PC-3 (cell line): Measurements from ENCODE around the gene TIE1.

Experiments
- EZH2 ChIP-seq: fragments of 300-600 bp; sonication (generic); IDR thresholded peaks from one replicate; pipeline ENCODE4 v1.6.1; 2017; ENCODE audit warnings: antibody characterized with exemption, mild to moderate bottlenecking, low read length; ENCODE audit not compliant: unreplicated experiment
- EZH2phosphoT487 ChIP-seq: fragments of 300-600 bp; sonication (generic); IDR thresholded peaks from 2 replicates; pipeline ENCODE4 v1.6.1; 2018; ENCODE audit warnings: mild to moderate bottlenecking, antibody characterized with exemption, low read length, borderline replicate concordance
- TF ChIP-seq, protein P1 (sequence below): fragments of 300-600 bp; sonication (generic); conservative IDR thresholded peaks from 2 replicates; pipeline ENCODE4 v1.5.1; 2017; ENCODE audit warnings: antibody characterized with exemption, low read depth, mild to moderate bottlenecking, low read length

DNA sequence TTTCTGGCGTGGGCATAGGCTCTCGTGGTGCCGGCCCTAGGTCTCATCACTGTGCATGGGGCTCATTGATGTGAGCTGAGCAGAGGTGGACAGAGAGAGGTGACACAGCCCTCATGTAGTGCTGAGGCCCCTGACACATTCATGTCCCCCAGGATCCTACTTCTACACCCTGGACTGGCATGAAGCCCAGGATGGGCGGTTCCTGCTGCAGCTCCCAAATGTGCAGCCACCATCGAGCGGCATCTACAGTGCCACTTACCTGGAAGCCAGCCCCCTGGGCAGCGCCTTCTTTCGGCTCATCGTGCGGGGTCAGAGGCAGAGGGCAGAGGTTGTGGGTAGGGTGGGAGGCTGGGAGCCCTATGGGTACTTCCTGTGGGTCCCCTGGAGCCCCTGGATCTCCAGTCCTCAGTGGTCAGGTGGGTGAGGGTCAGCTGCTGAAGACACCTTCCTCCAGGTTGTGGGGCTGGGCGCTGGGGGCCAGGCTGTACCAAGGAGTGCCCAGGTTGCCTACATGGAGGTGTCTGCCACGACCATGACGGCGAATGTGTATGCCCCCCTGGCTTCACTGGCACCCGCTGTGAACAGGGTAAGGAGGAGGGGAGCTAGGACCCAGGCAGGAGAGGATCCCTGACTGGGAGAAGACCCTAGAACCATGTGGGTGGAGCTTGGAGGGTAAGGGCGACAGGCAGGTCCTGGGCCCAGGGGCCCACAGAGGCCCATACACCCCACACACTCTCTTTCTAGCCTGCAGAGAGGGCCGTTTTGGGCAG lies 6.1 kb downstream of the TIE1 start:
- TF ChIP-seq, protein P1, sequence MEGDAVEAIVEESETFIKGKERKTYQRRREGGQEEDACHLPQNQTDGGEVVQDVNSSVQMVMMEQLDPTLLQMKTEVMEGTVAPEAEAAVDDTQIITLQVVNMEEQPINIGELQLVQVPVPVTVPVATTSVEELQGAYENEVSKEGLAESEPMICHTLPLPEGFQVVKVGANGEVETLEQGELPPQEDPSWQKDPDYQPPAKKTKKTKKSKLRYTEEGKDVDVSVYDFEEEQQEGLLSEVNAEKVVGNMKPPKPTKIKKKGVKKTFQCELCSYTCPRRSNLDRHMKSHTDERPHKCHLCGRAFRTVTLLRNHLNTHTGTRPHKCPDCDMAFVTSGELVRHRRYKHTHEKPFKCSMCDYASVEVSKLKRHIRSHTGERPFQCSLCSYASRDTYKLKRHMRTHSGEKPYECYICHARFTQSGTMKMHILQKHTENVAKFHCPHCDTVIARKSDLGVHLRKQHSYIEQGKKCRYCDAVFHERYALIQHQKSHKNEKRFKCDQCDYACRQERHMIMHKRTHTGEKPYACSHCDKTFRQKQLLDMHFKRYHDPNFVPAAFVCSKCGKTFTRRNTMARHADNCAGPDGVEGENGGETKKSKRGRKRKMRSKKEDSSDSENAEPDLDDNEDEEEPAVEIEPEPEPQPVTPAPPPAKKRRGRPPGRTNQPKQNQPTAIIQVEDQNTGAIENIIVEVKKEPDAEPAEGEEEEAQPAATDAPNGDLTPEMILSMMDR: no peak
- TF ChIP-seq EZH2phosphoT487 (no peak), EZH2 (no peak)
